CMK (cell line): ENCODE results near the gene MLXIPL.
A peak's percentile ranks its signal among the peaks of the same experiment; 100 is the strongest.
"Not testable (repeated sequence)": the region's sequence is repeated elsewhere in the genome, so short reads cannot be mapped to it uniquely, and the experiment has no call there.

Source experiments
- DNase-seq: peaks from one replicate; pipeline ENCODE4 v3.0.0-alpha.2; 2010; ENCODE audit warnings: low read depth

MLXIPL gene

DNA sequence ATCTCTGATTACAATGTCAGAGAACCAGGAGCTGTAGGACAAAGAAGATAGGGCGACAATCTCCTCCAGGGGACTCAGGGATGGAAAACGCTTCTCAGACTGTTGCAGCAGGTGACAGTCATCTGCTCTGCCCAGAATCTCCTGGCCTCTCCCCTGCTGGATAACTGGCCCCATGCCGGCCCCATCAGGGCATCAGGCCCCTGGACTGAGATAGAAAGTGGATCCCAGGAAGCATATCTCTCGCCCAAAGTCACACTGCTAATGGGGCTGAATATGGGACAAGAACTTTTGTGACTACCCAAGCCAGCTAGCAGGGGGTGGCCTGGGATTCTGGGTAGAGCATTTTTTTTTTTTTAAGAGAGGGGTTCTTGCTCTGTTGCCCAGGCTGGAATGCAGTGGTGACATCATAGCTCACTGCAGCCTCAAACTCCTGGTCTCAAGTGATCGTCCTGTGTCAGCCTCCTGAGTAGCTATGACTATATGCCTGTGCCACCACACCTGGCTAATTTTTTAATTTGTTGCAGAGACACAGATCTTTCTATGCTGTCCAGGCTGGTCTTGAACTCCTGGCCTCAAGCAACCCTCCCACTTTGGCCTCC, 20.5 kb upstream of the MLXIPL start:
- DNase-seq, result no peak

DNA sequence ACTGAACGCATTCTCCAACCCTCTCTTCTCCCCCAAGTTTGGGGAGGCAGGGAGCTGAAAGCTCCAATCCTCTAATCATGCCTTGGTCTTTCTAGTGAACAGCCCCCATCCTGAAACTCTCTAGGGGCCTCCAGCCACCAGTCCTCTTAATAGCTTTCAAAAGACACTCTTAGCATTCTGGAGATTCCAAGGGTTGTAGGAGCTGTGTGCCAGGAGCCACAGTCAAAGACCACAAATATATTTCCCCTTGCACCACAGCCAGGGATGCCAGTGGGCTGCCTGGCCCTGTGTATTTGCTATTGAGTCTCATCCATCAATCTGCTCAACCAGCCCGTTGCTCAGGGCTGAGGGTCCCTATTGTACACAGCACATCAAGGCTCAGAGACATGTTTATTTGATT, 18.5 kb upstream of the MLXIPL start:
- no peak for DNase-seq

DNA sequence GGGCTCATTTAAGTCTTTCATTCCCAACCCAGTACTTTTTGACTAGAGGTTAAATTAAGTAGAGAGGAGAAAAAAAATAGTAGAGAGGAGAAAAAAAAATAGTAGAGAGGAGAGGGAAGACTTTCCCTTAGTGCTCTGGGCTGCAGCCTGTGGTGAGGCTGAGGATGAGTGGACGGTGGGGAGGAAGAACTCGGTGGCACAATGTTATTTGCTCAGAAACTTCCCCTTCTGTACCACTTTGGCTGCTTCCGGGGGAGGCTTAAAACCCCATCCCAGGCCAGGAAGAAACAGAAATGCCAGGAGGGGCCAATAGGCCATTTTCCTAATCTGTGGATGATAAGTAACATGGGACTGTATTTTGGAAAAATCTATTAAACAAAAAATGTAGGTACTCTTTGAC, 14.6 kb upstream of the MLXIPL start:
- no peak for DNase-seq

DNA sequence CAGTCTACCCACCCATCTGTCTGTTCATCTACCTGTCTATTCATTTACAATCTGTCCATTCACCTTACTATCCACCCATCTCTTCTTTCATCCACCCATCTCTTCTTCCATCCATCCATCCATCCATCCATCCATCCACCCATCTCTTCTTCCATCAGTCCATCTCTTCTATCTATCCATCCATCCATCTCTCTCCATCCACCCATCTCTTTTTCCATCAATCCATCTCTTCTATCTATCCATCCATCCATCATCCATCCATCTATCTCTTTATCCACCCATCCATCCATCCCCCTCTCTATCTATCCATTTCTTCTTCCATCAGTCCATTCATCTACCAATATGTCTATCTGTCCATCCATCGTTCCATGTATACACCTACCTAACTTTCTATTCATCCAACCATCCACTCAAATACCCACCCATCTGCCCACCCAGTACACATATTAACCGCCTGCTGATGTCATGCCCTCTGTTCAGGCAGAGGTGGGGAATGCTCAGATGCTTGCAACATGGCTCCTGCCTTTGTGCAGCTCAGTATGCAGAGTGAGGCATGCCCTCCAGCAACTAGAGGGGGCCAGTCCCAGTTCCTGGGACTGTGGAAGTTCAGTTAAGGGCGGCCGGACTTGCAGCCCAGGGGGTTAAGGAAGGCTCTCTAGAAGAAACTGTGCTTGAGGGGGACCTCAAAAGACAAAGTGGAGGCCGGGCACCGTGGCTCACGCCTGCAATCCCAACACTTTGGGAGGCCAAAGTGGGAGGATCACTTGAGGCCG, 11.3 kb upstream of the MLXIPL start:
- no peak for DNase-seq

DNA sequence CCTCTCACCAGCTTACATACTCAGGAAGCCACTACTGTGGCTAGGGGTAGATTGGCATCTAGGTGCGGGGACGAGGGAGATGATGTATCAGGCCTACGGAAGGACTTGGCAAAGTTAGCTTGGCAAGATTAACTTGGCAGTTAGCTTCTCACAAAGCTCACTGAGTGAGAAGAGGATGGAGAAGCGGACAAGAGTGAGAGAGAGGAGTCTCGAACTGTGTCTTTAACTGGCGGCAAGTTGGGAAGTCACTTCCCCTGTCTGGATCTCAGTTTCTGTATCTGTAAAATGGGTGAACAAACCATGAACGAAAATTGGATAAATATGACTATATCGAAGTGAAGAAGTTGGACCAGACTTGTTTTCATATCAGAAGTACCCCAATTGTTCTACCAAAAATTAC, 9.5 kb upstream of the MLXIPL start:
- DNase-seq, result no peak

DNA sequence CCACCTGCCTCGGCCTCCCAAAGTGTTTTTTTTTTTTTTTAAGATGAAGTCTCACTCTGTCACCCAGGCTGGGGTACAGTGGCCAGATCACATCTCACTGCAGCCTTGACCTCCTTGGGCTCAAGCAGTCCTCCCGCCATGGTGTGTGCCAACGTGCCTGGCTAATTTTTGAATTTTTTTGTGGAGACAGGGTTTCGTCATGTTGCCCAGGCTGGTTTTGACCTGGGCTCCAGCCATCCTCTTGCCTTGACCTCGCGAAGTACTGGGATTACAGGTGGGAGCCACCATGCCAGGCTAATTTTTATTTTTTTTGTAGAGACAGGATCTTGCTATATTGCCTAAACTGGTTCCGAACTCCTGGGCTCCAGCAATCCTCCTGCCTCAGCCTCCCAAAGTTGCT, 9.0 kb upstream of the MLXIPL start:
- DNase-seq, result no peak

DNA sequence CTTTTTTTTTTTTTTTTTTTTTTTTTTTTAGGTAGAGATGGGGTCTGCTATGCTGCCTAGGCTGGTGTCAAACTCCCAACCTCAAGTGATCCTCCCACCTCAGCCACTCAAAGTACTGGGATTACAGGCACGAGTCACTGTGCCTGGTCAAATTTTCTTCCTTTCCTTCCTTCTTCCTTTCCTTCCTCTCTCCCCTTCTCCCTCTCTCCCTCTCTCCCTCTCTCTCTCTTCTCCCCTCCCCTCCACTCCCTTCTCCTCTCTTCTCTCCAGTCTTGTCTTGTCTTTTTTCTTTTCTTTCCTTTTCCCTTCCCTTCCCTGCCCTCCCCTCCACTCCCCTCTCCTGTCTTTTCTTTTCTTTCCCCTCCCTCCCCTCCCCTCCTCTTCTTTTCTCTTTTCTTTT, 7.2 kb upstream of the MLXIPL start:
- DNase-seq, result no peak

DNA sequence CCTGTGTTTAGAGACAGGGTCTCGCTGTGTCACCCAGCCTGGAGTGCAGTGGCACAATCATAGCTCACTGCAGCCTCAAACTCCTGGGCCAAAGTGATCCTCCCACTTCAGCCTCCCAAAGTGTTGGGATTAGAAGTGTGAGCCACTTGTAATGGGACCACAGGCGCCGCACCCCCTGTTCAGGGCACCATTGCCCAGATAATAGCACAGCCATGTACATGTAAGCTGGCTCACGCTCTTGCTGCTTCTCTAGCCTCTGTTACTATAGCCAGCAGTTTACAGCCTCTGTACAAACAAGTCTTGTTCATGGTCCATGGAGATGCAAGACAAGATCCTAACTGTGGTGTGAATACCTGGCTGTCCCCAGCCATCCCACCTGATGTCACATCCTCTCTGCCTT, 4.2 kb upstream of the MLXIPL start:
- no peak for DNase-seq

DNA sequence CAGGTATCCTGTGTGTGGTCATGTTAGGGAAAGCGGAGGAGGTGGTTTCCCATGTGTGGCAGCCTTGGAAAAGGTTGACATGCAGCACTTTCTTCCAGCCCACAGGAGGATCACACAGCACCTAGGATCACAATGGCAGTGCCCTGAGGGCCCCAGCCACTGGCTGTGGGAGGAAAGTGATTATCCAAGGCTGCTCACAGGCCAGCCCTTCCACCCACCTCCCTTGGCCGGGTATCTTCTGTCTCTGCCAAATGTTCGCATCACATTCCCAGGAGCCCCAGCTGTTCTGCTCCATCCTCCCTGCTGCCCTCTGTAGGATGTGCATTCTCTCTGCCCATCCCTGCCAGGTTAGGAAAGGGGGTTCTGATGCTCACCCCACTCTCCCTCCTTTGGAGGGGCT, 2.5 kb upstream of the MLXIPL start:
- no peak for DNase-seq

DNA sequence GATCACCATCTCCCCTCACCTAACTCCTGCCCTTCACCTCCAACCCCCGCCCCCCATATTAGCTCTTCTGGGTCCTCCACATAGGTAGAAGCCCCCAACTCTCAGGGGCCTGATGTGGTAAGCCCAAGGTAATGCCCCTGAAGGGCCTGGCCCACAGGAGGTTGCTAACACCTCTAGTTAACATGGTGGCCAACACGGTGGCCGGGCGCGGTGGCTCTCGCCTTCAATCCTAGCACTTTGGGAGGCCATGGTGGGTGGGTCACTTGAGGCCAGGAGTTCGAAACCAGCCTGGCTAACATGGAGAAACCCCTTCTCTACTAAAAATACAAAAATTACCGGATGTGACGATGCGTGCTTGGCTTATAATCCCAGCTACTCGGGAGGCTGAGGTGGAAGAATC, 954 bp upstream of the MLXIPL start:
- DNase-seq, result no peak

DNA sequence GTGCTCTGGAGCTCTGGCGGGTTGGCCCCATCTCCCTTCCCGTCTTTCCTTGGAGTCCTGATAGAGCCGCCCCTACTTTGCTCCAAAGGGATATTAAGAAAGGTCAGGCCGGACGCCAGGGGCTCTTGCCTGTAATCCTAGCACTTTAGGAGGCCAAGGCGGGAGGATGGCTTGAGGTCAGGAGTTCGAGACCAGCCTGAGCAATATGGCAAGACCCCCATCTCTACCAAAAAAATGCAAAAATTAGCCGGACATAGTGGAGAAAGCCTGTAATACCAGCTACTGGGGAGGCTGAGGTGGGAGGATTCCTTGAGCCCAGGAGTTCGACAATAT, 313 bp upstream of the MLXIPL start:
- no peak for DNase-seq

DNA sequence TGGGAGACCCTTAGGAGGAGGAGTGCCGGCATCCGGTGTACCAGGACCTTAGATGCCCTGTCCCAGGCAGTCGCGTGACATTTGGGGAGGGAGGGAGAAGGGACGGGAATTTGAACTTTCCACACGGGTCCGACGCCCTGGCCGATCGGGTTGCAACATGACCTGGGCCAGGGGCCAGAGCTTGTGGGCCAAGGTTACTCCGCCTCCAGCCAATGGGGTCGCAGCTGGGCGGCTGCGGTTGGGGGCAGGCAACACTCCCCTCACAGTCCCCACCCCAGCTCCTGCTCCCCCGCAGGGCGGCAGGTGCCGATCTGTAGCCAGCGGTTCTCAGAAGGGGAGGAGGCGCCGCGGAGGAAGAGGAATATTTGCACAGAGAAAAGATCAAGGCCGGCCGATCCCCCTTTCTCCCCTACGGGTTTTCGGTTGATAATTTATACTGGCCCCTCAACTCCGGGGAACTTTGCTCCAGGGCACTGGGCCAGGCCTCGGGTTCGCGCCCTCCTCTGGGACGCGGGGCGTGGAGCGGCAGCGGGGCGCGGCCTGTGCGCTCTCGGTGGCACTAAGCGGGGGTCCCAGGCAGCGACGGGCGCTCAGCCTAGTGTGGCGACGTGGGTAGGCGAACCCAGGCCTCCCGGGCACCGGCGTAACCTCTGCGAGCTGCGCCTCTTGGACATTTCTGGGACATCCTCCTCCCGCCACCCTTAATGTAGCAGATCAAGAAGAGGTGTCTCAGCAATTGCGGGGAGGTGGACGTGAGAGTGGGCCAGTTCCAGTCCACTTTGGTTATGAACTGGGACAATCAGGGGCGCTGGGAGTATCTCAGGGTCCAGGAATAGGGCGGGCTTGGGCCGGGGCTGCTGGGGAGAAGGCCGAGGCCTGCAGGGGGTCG, 1.2 kb downstream of the MLXIPL start:
- DNase-seq, result no peak

DNA sequence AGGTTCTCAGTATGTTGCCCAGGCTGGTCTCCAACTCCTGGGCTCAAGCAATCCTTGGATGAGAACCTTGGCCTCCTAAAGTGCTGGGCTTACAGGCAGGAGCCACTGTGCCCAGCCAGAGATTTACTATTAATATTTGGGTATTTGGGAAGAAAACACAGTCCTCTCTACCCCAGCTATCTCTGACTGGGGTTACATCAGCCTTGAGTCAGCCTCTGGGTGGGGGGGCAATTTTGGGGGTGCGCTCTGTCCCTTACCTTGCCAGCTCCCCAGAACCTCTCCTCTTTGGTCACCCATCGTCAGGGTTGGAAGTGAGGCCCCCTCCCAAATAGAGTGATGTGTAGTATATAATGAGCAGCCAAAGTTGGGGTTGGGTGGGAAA, 1.8 kb downstream of the MLXIPL start:
- DNase-seq, result no peak

DNA sequence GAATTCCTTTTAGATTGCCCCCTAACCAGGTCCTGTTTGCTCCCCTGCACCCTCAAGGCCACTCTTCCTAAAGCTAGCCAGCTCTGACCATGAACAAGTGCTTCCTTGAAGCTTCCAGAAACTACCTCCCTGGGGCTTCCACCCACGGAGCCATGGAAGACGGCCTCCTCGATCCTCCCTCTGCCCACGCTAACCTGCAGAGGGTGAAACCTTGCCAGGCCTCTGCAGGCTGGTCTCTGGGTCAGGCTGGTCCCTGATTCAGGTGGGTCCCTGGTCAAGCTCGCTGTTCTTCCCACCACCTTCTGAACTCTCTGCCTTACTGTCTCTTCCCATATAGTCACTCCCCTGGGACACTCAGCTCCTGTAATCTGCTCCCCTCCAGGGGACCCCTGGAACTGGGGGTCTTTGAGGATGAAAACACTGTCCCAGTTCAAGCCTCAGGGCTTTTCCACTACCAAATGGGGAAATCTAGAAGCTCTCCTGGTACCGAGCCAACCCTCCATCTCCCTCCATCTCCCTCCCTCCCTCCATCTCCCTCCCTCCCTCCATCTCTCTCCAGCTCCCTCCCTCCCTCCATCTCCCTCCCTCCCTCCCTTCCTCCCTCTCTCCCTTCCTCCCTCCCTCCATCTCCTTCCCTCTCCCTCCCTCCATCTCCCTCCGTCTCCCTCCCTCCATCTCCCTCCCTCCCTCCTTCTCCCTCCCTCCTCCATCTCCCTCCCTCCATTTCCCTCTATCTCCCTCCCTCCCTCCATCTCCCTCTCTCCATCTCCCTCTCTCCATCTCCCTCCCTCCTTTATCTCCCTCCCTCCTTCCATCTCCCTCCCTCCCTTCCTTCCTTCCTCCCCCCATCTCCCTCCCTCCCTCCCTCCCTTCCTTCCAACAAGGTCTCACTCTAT, 2.9 kb downstream of the MLXIPL start:
- DNase-seq, result no peak

DNA sequence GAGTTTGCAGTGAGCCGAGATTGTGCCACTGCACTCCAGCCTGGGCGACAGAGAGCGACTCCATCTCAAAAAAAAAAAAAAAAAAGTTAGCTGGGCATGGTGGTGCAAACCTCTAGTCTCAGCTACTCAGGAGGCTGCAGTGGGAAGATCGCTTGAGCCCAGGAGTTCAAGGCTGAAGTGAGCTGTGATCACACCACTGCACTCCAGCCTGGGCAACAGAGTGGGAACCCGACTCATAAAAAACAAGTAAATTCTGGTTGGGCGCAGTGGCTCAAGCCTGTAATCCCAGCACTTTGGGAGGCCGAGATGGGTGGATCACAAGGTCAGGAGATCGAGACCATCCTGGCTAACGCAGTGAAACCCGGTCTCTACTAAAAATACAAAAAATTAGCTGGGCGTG, 4.9 kb downstream of the MLXIPL start:
- not testable (repeated sequence) for DNase-seq

DNA sequence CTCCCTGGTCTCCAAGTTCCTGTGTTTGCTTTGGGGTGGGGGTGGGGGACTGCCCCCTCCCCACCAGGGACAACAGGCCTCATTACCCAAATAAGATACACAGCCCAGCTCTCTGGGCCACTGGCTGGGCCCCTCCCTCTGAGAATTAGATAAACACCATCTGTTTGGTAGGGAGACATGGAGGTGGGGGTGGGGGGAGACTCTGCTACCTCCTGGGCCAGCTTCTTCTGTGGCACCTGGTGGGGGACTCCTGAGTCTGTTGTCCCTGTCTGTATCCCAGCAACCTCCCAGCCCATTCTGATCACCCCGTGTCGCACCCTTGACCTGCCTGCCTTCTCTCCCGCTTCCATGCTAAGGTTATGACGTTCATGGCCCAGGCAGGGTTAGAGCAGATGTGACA, 5.8 kb downstream of the MLXIPL start:
- no peak for DNase-seq

DNA sequence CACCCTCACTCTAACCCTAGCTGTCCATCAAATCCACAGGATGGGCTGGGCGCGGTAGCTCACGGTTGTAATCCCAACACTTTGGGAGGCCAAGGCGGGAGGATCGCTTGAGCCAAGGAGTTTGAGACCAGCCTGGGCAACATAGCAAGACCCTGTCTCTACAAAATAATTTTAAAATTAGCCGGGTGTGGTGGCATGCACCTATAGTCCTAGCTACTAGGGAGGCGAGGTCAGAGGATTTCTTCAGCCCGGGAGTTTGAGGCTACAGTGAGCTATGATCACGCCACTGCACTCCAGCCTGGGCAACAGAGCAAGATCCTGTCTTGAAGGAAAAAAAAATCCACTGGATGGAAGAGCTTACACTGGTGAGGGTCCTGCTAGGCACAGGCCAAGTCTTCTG, 6.8 kb downstream of the MLXIPL start:
- not testable (repeated sequence) for DNase-seq

DNA sequence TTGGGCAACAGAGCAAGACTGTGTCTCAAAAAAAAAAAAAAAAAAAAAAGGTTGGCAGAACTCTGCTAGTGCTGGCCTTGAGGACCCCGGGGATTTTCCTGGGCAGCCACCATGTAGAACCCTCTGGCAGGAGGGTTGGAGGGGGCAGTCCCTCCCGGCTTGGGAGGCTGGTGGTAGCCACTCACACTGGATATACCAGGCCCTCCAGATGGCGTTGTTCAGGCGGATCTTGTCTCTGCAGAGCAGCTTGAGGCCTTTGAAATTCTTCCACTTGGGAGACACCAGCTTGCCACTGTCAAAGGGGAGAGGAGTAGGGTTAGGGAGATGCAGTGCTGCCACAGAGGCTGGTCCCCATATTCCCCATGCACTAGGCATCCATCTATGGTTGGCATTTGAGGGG, 8.4 kb downstream of the MLXIPL start:
- DNase-seq, result no peak

DNA sequence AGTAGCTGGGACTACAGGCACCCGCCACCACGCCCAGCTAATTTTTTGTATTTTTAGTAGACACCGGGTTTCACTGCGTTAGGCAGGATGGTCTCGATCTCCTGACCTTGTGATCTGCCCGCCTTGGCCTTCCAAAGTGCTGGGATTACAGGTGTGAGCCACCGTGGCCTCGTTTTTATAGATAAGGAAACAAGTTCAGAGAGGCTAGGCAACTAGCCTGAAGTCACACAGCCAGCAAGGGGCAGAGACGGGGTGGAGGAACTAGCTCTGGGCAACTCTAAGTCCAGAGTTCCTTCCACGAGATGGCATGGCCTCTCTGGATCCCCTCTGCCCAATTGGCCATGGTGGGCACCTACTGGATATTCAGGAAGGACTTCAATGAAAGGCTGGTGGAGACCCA, 9.4 kb downstream of the MLXIPL start:
- DNase-seq, result not testable (repeated sequence)

DNA sequence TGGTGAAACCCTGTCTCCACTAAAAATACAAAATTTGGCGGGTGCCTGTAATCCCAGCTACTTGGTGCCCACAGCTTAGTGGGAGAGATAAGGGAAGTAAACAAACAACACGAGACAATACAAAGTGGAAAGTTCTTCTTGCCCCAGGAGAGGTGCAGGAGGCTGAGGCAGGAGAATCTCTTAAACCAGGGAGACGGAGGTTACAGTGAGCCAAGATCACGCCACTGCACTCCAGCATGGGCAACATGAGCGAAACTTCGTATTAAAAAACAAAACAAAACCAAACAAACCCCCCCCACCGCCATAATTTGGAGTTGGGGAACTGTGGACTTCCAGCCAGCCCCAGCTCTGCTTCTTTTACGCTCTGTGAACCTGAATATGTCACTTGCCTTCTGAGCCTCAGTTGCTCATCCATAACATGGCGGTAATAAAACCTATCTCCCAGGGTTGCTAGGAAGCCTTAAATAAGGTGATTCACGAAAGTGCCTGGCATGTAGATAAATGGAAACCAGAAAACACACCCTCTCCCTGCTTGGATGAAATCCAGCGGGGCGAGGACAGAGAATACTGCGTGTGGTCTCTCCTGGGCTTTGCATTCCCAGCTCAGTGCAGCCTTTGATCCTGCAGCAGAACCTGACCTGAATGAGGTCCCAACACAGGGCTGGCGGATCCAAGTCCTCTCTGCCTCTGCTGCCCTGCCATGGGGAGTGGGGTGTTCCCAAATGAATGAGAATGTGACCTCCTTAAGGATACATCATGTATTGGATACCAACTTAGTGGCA, 10.2 kb downstream of the MLXIPL start:
- DNase-seq, result no peak

DNA sequence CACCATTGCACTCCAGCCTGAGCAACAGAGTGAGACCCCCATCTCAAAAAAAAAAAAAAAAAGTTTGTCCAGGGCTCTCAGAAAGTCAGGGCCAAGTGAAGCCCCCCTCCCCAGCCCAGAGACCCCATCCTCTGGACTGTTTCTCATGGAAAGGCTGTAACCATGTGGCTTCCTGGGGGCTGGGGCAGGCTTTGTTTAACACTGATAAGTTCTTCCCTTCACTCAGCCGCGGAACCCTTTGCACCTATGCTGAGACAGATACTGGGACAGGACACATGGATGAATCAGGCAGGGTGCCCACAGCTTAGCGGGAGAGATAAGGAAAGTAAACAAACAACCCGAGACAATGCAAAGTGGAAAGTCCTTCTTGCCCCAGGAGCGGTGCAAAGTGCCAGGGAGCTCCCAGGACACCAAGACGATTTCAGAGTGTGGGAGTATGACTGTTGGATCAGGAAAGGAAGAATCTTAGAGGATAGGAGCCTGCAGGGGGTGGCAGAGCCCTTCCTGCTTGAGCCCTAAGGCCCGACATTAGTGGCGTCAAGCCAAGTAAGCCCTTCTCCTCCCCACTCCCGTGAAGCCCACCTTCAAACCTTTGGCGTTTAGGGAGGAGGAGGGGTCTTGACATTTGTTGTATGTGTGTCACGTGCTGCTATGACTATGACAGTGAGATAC, 11.6 kb downstream of the MLXIPL start:
- DNase-seq, result peak; percentile 7
